ENCODE data around the gene SLFN12L. TPM values are rescaled to one million over a fixed set of nuclear protein-coding genes. Genes with fewer than 3 reads are reported as not detected.
"Not testable (repeated sequence)": the region's sequence is repeated elsewhere in the genome, so short reads cannot be mapped to it uniquely, and the experiment has no call there.

SLFN12L gene
- total RNA-seq (2014; rRNA removed; shearing (Covaris generic)): not detected in 2 replicates
- not detected in 2 replicates for polyA plus RNA-seq (2015; cell fraction: cytosol; rRNA removed)
- not detected in 2 replicates for polyA plus RNA-seq (2015; cell fraction: nucleus; rRNA removed)

- in situ Hi-C loops (cut with HindIII; ENCODE audit: low pct_unique_long_range_greater_than_20kb, low sequenced_read_pairs): loop anchor here (10.0 kb wide), 1 partner anchor 223 kb away; no protein-coding TSS in a partner anchor
- no peak for DNase-seq (ENCODE audit: low read depth, low spot score)
Measured at GRCh38 chr17:35537601-35538141, at the start of gene SLFN12L. SLFN12L (minus strand) TSS chr17:35537678; CDS start chr17:35522364, 15,314 bp downstream.

- in situ Hi-C loops (cut with HindIII; ENCODE audit: low pct_unique_long_range_greater_than_20kb, low sequenced_read_pairs): no loop called here
- DNase-seq (ENCODE audit: low read depth, low spot score): no peak
Measured at GRCh38 chr17:35586569-35587073, 49.1 kb upstream of the SLFN12L start.

GRCh38 chr17:35584061-35584460 lies 46.6 kb upstream of the SLFN12L start:
- DNase-seq (ENCODE audit: low read depth, low spot score): no peak
- in situ Hi-C loops (cut with HindIII; ENCODE audit: low pct_unique_long_range_greater_than_20kb, low sequenced_read_pairs): no loop called here

- in situ Hi-C loops (cut with HindIII; ENCODE audit: low pct_unique_long_range_greater_than_20kb, low sequenced_read_pairs): no loop called here
- no peak for DNase-seq (ENCODE audit: low read depth, low spot score)
Measured at GRCh38 chr17:35578929-35579432, 41.5 kb upstream of the SLFN12L start.

DNA sequence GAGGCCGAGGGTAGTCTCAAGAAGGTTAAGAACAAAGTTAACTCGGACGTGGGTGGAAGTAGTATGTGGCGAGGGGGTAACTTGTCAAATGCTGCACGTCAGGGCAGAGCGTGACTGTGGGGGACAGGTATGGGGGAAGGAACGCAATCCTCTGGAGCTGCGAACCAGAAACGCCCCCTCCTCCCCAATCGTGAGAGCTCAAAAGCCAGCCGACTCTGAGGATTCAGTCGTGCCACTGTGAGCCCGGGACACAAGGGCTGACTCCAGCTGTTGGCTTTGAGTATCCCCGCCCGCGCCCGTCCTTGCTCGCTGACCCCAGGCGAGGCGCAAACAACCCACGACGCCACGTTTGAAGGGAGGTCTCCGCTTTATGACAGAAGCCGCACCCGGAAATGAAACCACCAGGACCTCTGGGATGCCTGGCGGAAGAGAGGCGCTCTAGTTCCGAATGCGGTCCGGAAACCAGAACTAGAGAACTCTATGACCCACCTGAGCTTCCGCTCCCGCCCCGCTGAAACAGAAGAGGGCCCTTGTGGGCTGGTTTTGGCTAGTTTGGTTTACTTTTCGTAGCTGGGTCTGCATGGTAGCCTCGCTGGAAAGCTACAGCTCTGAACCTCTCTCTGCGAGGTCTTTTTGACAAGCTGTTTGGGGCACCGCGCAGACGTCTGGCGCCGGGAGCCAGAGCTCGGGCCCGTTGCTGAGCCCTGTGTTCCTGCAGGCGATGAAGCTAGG lies 40.9 kb upstream of the SLFN12L start, which contains the start of gene PEX12:
PEX12 (minus strand) TSS at position 375 of the 732 bp plus-strand sequence. CDS start 550 bp downstream, outside the sequence.
- in situ Hi-C loops (cut with HindIII; ENCODE audit: low pct_unique_long_range_greater_than_20kb, low sequenced_read_pairs): no loop called here
- peak; percentile 90 for DNase-seq (ENCODE audit: low read depth, low spot score)

DNA sequence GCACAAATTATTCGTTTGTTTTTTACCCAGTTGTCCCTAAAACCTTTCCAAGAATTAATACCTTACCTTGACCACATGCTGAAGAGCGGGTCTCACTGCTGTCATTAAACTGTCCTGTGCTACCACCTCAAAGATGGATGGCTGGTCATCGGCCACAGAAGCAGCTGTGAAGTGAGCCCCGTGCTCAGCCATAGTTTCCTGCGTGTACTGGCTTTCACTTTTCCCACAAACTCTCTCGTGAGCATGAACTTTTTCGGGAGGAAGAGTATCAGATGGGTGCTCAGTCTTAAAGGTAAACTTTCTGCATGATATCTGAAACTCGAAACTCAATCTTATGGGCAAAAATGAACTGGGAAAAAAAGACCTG lies 40.3 kb upstream of the SLFN12L start:
- in situ Hi-C loops (cut with HindIII; ENCODE audit: low pct_unique_long_range_greater_than_20kb, low sequenced_read_pairs): no loop called here
- peak; percentile 8 for DNase-seq (ENCODE audit: low read depth, low spot score)

DNA sequence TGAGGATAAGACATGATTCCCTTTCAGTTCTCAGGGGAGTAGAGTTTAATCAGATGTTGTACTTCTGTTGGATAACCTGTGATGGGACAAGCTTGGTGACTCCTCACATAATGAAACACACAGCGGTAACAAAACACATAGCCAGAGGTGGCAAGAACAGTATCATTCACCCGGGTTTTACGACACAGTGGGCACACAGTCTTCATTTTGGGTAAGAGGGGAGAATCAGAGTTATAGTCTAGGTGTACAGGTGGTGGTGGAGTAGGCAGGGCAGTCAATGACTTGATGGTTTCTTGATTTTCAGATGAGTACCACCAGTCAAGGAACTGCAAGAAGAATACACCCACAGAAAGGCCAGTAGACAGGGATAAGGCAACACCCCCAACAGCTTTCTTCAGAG lies 38.3 kb upstream of the SLFN12L start:
- in situ Hi-C loops (cut with HindIII; ENCODE audit: low pct_unique_long_range_greater_than_20kb, low sequenced_read_pairs): no loop called here

DNA sequence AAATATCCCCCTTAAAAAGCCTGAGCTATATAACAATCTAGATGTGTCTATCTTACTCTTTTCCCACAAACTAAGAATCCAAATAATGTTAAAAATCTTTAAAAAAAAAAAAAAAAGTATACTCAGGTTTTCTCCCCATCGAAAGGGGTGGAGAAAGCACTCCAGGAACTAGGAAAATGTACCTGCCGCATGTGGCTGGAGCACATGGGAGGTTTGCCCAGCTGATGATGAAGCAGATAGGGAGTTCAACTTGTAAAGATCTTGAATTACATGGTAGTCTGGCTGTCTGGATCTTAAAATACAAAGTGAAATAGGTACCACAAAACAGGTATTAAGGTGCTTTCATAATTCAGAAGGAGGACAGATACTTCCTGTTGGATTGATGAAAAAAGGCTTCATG lies 31.9 kb upstream of the SLFN12L start:
- DNase-seq (ENCODE audit: low read depth, low spot score): no peak
- in situ Hi-C loops (cut with HindIII; ENCODE audit: low pct_unique_long_range_greater_than_20kb, low sequenced_read_pairs): no loop called here

More for the DNA sequence above, 38.3 kb upstream of the SLFN12L start:
- no peak for DNase-seq (ENCODE audit: low read depth, low spot score)

DNA sequence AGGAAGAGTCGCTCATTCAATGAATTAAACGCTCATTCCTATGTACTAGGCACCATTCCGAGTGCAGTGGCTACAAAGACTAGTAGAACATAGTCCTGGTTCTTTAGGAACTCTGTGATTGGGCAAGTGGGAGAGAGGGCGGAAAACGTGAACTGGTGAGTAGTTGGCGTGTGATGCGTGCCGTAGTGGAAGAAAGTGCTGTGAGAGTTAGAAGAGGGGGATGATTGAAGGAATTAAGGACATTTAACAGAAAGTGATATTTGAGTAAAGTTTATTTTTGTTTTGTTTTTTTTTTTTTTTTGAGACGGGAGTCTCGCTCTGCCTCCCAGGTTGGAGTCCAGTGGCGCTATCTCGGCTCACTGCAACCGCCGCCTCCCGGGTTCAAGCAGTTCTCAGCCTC lies 31.1 kb upstream of the SLFN12L start:
- peak; percentile 63 for DNase-seq (ENCODE audit: low read depth, low spot score)
- in situ Hi-C loops (cut with HindIII; ENCODE audit: low pct_unique_long_range_greater_than_20kb, low sequenced_read_pairs): no loop called here

- in situ Hi-C loops (cut with HindIII; ENCODE audit: low pct_unique_long_range_greater_than_20kb, low sequenced_read_pairs): no loop called here
- DNase-seq (ENCODE audit: low read depth, low spot score): no peak
Measured at GRCh38 chr17:35566968-35567367, 29.5 kb upstream of the SLFN12L start.

DNA sequence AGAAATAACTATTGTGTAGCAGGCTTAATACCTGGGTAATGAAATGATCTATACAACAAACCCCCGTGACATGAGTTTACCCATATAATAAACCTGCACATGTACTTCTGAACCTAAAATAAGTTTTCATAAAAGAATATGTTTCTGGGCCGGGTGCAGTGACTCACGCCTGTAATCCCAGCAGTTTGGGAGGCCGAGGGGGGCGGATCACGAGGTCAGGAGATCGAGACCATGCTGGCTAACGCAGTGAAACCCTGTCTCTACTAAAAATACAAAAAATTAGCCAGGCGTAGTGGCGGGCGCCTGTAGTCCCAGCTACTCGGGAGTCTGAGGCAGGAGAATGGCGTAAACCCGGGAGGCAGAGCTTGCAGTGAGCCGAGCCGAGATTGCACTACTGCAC lies 25.7 kb upstream of the SLFN12L start:
- DNase-seq (ENCODE audit: low read depth, low spot score); in situ Hi-C loops (cut with HindIII; ENCODE audit: low pct_unique_long_range_greater_than_20kb, low sequenced_read_pairs): not testable (repeated sequence)

- in situ Hi-C loops (cut with HindIII; ENCODE audit: low pct_unique_long_range_greater_than_20kb, low sequenced_read_pairs): no loop called here
- DNase-seq (ENCODE audit: low read depth, low spot score): no peak
Measured at GRCh38 chr17:35560703-35561102, 23.2 kb upstream of the SLFN12L start, which contains the start of gene SLFN14. SLFN14 (minus strand) TSS chr17:35560819; CDS start chr17:35558062, 2,757 bp downstream.

DNA sequence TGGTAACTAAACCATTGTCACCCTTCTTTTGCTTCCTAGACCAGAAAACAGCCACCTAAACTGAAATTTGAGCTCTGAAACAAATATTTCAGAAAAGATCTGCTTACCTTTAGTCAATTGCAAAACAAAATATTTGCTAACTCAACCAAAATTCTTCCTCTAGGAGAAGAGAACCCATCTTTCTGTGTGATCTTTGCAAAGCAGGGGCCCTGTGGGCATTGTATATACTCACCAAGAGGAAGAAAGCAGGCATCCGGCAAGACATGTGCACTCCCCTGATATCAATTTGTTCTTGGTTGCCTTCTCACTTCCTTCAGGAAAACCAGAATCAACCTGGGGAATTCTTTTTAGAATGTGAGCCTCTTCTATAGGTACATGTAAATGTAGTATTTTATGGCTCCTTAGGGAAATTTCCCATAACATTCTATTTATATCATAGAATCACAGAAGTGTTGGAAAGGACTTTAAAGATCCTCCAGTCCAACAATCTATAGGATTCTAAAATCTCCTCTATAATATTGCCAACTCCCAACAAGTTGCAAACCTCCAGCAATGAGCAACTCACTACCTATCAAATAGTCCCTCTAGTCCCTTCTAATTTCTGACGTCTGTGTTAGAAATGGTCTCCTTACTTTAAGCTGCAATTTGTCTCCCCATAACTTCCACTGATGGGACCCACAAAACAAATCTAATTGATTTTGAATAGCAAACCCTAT lies 22.2 kb upstream of the SLFN12L start:
- in situ Hi-C loops (cut with HindIII; ENCODE audit: low pct_unique_long_range_greater_than_20kb, low sequenced_read_pairs): no loop called here

GRCh38 chr17:35557353-35557752 lies 19.9 kb upstream of the SLFN12L start:
- no peak for DNase-seq (ENCODE audit: low read depth, low spot score)
- in situ Hi-C loops (cut with HindIII; ENCODE audit: low pct_unique_long_range_greater_than_20kb, low sequenced_read_pairs): no loop called here

More for the DNA sequence above, 22.2 kb upstream of the SLFN12L start:
- no peak for DNase-seq (ENCODE audit: low read depth, low spot score)

DNA sequence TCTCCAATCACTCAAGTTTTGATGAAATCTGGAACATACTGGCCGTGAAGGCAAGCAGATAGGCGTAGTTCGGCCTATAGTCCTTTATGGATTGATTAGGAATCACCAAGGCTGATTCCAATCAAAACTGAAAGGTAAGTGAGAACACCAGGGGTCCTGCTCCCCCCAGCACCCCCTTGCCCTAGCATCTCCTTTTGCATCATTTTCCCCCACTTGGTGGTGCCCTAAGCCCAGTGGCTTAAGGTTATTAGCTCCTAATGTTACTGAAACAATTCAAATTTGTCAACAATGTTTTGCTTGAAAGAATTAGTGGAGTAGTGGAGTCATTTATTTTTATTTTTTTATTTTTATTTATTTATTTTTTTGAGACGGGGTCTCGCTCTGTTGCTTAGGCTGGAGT lies 18.2 kb upstream of the SLFN12L start:
- in situ Hi-C loops (cut with HindIII; ENCODE audit: low pct_unique_long_range_greater_than_20kb, low sequenced_read_pairs): no loop called here
- peak; percentile 31 for DNase-seq (ENCODE audit: low read depth, low spot score)

DNA sequence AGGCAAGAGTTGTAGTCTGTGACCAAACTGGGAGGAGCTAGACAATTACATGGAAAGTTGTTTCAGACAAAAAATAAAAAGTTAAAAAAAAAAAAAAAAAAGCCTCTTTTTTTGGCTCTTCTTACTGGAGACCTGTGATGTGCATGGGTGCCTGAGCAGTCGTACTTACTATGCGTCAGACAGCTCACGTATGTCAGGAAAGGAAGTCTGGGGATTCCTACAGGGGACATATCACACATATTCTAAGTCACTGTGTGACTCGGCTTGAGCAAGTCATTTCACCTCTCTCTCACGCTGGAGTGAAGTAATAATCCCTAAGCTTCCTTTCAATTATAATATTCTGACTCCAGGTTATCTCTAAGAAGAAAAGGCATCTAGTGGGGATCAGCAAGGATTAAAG lies 17.2 kb upstream of the SLFN12L start:
- in situ Hi-C loops (cut with HindIII; ENCODE audit: low pct_unique_long_range_greater_than_20kb, low sequenced_read_pairs): no loop called here
- no peak for DNase-seq (ENCODE audit: low read depth, low spot score)

DNA sequence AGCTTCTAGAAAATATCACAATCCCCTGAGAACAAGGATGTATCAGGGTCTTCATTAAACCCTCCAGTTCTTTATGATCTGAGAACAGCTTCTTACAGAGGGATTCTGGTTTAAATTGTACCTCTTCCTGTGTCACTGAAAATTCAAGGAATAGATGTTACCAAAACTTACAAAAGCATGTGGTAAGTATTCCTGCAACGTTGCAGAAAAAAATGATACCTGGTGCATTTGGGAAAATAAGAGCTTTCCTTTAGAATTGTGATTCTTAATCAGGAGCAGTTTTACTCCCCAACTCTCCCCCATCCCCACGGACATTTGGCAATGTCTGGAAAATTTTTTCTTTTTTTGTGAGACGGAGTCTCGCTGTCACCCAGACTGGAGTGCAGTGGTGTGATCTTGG lies 15.8 kb upstream of the SLFN12L start:
- in situ Hi-C loops (cut with HindIII; ENCODE audit: low pct_unique_long_range_greater_than_20kb, low sequenced_read_pairs): no loop called here
- DNase-seq (ENCODE audit: low read depth, low spot score): no peak

DNA sequence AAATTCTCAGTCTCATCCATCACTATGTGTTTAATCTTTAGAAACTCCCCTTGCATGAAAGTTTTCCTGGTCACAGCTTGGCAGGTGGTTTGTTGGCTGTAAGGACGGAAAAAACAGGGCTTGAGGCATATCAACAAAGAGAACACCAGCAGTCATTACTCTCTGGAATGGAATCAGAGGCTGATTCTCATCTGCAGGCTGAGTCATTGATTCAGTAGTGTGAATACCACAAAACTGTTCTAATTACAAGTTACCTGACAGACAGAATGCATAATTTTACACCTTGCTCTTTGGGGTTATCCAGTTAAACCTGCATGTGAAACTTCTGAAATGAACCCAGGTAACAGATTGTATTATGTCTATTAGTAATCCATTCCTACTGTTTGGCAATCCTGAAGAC lies 11.5 kb upstream of the SLFN12L start:
- DNase-seq (ENCODE audit: low read depth, low spot score): no peak
- in situ Hi-C loops (cut with HindIII; ENCODE audit: low pct_unique_long_range_greater_than_20kb, low sequenced_read_pairs): no loop called here
